Spleen (tissue), 7 donors: ENCODE results near the gene NKAIN4.

Source experiments
- POLR2AphosphoS5 ChIP-seq, 3 donors: sonication (generic); formaldehyde crosslinking; IDR thresholded peaks; one replicate each; pipeline ENCODE4 v1.5.1; 2017; ENCODE audit warnings: antibody characterized with exemption in 3 of 3
- TF ChIP-seq, protein P1 (sequence below), 11 experiments: fragments of 200-600 bp in 7 of 11; fragments of 450-650 bp in 4 of 11; sonication (generic) in 4 of 11; IDR thresholded peaks in 8 of 11; conservative IDR thresholded peaks in 3 of 11; 1 replicate in 7 of 11; 2 replicates in 4 of 11; pipeline versions ENCODE4 v1.4.0 to v1.8.0; 2016 to 2021; ENCODE audit warnings: antibody characterized with exemption in 11 of 11, inconsistent platforms in 4 of 11, mild to moderate bottlenecking in 1 of 11
- donor health status: DM: no; HTN: no; CAD: no; lungs with moderate emphysema.
- donor health status: DM: no; HTN: no; CAD: no.
- donor health status: DM: no; HTN: no; CAD: no.

DNA sequence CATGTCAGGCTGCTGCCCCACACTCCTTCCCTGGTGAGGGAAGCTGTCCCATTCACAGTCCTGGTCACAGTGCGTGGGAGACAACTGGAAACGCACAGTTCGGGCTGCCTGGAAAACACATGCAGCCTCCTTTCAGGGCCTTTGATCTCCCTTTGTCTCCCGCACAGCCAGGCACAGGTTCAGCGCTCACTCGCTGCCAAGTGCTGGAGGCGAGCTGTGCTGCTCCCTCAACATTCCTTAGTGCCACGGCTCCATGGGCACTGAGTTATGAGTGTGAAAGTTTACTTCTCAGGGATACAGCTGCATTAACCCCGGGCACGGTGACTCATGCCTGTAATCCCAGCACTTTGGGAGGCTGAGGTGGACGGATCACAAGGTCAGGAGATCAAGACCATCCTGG lies 47.4 kb downstream of the NKAIN4 start:
- TF ChIP-seq, protein P1, sequence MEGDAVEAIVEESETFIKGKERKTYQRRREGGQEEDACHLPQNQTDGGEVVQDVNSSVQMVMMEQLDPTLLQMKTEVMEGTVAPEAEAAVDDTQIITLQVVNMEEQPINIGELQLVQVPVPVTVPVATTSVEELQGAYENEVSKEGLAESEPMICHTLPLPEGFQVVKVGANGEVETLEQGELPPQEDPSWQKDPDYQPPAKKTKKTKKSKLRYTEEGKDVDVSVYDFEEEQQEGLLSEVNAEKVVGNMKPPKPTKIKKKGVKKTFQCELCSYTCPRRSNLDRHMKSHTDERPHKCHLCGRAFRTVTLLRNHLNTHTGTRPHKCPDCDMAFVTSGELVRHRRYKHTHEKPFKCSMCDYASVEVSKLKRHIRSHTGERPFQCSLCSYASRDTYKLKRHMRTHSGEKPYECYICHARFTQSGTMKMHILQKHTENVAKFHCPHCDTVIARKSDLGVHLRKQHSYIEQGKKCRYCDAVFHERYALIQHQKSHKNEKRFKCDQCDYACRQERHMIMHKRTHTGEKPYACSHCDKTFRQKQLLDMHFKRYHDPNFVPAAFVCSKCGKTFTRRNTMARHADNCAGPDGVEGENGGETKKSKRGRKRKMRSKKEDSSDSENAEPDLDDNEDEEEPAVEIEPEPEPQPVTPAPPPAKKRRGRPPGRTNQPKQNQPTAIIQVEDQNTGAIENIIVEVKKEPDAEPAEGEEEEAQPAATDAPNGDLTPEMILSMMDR (IDR thresholded peaks at IDR 0.05 in 8 of 11, conservative IDR thresholded peaks at IDR 0.05 in 3 of 11) = no peak
- TF ChIP-seq POLR2AphosphoS5 (IDR thresholded peaks at IDR 0.05) = peak in 1 of 3 donors; percentile 38
